Renal pelvis (tissue), 4 donors: ENCODE measurements around the gene AP2A1. TPM values are rescaled to one million over a fixed set of nuclear protein-coding genes. Genes with fewer than 3 reads are reported as not detected.
A peak's percentile ranks its signal among the peaks of the same experiment; 100 is the strongest.
"Not testable (repeated sequence)": the region's sequence is repeated elsewhere in the genome, so short reads cannot be mapped to it uniquely, and the experiment has no call there.

Source experiments
- DNase-seq: peaks from one replicate; pipeline ENCODE4 v3.0.0-alpha.2; 2013
- polyA plus RNA-seq, 3 donors: library from polyadenylated mRNA; unstranded; fragments of 120-200 nt; gene quantifications; one replicate each; pipeline ENCODE4 v1.2.1, GENCODE V29; 2013; ENCODE audit not compliant: insufficient read length in 3 of 3

AP2A1 gene
- polyA plus RNA-seq, 3 donors, result 58.7 to 71.5 (median 68.4) TPM

DNA sequence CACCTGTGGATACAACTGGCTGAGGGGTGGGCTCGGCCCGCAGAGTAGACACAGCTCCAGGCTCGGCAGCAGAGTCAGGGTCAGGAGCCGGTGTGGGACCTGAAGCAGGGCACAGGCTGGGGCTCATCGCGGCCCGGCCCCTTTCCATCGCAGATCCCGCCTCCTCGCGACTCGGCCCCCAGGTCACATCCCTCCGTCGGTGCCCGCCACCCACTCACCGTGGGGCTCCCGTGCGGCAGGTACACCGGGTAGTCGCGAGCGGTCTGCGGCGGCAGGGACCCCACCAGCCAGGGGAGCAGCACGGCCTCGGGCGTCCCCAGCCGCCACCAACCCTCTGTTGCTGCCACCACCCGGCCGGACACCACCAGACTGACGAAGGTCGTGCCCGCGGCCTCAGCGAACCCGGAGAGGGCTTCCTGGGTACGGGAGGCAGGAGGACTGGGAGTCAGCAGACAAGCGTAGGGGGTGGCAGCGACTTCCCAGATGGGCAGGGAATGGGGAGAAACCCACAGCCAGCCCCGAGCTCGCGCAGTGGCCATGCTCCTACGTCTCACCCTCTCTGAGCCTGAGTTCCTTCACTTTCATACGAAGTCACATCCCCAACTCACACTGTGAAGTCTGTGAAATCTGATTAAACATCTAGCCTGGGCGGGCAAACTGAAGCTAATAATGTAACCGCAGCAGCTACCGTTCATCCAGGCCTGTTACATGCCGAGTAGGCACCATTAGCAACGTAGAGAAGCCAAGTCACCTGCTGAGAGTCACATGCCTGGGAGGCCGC is 42.5 kb downstream of the AP2A1 start:
- no peak for DNase-seq

DNA sequence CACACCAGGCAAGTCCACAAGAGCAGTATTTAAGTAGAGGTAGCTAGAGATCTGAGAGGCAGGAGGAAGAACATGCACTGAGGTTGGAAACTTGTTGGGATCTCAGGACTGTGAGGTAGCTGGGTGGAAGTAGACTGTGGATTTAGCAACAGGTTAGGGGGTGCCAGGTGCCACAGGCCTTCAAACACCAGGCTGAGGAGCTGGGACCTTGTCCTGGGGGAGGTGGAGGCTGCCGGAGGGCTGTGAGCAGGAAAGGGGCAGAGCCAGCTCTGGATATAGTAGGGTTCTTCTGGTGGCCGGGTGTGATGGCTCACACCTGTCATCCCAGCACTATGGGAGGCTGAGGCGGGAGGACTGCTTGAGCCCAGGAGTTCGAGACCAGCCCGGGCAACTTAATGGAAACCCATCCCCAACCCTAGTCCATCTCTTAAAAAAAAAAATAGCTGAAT is 43.2 kb downstream of the AP2A1 start:
- no peak for DNase-seq

DNA sequence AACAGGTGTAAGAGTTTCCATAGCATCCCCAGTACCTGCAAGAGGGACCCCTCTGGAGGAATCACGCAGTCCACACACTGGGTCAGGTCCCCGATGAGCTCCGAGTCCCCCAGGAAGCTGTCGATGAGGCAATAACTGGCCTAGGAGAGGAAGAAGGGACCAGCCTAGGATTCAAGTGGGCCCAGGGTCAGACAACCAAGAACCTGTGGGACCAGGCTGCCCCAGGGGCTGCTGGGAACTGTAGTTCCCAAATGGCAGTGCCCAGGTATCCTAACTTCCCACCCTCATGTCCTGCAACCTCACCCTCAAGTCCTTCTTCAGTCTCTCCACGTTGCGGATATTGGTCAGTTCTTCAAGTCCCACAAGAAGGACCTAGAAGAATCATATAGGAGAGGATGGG is 44.5 kb downstream of the AP2A1 start:
- DNase-seq, result no peak

DNA sequence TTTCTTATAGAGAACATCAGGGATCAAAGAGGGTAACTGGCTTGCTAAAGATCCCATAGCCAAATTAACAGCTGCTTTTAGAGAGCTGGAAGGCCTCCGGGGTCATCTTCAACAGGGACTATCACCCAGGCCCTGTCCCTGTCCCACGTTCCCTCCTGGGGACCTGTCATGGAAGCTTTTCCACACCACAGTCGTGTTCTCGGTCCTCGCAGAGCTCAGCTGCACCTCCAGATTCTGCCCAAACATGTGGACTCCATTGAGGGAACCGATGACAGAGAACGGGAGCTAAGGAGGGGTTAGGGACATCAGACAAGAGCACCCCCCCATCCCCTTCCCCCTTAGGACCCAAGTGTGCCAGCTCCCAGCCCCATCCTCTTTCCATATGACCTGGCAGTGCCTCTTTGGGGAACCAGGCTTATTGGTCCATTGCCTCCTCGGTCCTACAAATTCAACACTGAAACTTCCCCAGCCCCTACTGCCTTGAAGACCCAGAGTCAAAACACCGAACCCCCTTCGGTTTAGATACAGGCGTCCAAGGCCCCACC is 45.7 kb downstream of the AP2A1 start:
- no peak for DNase-seq

DNA sequence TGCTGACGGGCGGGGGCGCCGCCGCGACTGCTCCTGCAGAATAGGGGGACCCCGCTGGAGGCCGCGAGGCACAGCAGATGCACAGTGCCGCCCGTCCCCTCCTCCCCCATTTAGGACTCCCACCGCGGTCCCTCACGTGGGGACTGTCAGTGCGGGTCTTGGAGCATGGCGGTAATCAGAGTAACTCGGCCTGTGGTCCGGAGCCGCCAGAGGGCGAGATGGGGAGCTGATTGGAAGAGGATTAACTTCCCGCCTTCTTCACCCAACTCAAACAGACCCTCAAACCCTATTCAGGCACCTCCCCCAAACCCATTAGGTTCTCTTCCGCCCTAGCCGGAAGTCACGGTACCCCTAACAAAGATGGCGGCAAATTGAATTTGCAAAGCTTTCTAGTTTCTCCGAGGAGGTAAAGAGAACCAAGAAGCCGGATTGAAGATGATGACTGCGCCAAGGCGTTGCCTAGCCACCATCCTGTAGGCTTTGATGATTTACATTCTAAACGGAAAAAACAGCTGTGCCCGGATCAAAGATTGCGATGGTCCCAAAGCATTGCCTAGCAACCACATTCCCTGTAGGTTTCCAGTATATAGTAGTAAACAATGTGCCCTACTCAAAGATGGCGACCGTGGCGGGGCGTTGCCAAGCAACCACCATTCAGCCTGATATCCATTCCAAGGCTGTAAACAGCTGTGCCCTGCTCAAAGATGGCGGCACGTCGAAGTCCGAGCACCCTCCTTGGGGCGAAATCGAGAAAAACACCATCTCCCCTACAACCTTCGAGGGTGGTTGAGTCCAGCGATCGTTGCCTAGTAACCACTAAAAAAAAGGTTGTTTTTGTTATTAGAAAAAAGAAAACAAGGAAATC is 46.4 kb downstream of the AP2A1 start, which contains the start of gene FUZ:
Gene FUZ (minus strand): TSS at position 296 of the 865 bp plus-strand sequence. CDS start 186 bp downstream, at position 110.
- peak; percentile 99 for DNase-seq

DNA sequence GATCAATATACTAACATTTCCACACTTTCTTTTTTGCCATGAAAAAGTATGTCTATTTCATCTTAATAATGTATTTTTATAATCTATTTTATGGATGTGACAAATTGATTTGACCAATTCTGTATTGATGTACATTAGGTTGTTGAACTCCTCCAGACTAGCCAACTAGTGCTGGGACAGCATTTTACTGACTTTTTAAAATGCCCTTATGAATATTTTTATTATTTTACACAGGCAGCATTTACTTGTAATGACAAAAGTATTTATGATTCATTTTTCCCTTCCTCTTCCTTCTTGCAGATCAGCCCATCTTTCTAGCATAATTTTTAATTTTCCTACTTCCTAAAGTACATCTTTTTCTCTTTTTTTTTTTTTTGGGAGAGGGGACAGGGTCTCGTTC is 47.2 kb downstream of the AP2A1 start:
- no peak for DNase-seq

DNA sequence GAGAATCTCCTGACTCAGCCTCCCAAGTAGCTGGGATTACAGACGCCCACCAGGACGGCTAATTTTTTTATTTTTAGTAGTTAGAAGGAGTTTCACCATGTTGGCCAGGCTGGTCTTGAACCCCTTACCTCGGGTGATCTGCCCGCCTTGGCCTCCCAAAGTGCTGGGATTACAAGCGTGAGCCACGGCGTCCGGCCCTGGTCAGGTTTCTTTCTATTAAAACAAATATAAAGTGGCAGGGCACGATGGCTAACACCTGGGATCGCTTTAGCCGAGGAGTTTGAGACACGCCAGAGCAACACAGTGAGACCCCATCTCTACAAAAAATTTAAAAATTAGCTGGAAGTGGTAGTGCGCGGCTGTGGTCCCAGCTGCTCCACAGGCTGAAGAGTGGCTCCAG is 49.8 kb downstream of the AP2A1 start:
- no peak for DNase-seq

DNA sequence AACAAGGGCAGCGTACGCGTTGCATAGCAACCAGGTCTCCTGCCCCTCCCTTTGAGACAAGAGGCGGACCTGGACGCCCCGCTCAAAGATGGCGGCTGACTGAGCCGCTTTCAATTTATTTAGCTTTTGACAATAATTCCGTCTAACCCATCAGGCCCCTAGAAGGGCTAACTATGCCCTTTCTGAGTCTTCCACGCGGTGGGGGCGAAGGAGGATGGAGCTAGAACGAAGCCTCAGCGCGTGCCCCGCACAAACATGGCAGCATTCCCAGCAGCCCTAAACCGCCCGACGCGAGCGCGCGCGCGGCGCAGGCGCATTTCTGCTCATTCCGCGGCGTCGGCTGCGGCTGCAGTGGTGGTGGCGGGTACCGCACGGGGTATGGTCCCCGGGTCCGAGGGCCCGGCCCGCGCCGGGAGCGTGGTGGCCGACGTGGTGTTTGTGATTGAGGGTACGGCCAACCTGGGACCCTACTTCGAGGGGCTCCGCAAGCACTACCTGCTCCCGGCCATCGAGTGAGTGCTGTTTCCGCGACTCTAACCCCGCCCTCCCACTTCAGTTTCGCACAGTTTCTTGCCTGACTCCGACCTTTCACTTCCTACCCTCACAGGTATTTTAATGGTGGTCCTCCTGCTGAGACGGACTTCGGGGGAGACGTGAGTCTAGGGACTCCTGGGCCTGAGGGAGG is 51.3 kb downstream of the AP2A1 start, which contains the start of gene MED25:
Gene MED25 (plus strand): TSS at position 326 of the 685 bp plus-strand sequence. CDS start 53 bp downstream, at position 379.
- peak; percentile 91 for DNase-seq

DNA sequence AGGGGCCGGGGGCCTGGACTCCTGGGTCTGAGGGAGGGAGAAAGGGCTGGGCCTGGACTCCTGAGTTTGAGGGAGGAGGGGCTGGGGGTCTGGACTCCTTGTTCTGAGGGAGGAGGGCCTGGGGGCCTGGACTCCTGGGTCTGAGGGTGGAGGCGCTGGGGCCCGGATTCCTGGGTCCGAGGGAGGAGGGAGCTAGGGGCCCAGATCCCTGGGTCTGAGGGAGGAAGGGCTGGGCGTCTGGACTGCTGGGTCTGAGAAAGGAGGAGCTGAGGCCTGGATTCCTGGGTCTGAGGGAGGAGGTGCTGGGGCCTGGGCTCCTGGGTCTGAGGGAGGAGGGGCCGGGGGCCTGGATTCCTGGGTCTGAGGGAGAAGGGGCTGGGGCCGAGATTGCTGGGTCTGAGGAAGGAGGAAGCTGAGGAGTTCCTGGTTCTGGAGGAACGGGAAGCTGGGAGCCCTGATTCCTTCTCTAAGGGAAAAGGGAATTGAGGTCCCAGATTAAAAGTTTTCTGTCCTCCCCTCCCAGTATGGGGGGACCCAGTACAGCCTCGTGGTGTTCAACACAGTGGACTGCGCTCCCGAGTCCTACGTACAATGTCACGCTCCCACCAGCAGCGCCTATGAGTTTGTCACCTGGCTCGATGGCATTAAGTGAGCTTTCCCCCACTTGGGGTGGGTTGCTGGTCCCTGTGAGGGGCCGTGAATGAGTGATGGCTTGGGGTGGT is 52.0 kb downstream of the AP2A1 start:
- DNase-seq, result peak; percentile 16

DNA sequence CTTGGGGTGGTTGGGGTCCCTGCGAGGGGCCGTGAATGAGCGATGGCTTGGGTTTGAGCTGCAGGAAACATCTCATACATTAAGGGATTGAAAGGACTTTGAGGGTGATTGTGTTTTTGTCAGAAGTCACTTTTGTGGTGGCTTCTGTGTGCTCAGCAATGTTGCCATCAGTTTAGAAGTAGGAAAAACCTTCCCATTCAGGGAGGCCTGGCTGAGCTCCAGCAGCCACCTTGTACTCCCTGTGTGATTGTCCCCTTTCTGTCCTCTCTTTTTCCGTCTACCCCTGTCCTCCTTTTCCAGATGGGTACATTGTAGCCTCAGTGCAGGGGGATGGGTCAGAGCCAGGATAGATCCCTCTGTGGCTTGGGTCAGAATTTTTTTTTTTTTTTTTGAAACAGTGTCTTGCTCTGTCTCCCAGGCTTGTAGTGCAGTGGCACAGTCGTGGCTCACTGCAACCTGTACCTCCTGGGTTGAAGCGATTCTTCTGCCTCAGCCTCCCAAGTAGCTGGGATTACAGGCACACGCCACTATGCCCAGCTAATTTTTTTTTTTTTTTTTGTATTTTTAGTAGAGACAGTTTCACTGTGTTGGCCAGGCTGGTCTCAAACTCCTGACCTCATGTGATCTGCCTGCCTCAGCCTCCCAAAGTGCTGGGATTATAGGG is 52.8 kb downstream of the AP2A1 start:
- not testable (repeated sequence) for DNase-seq

DNA sequence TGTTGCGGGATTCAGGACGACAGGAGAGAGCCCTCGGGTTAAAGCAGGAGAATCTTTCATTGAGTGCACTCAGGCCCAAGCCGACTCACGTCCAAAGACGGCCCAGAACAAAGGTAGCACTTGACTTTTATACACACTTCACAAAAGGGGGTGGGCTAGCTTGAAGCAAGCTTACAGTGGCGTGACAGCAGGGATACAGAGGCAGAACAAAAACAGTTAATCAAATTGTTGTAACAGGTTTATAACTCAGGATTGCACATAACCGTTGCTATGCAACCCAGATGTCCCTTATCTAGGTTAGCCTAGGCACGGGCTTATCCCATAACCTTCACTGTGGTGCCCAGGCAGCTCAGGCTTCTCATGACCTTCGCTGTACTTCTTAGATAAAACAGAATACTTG is 53.3 kb downstream of the AP2A1 start:
- peak; percentile 19 for DNase-seq

DNA sequence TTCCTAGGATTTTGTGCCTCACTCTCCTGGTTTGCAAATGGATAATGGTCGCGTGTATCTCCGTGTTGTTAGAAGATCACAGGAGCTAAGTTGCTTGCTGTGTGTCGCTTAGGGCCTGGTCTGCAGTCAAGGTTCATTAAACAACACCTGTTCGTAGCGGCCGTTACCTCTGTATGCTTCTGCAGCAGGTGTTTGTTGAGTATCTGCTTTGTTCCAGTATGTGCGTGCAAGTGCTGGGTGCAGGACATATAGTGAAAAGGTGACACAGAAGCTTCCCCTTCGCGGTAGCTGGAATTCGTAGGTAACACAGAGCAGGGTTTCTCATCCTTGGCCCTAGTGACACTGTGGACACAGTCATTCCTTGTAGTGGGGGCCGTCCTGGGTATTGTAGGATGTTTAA is 56.7 kb downstream of the AP2A1 start:
- DNase-seq, result no peak

DNA sequence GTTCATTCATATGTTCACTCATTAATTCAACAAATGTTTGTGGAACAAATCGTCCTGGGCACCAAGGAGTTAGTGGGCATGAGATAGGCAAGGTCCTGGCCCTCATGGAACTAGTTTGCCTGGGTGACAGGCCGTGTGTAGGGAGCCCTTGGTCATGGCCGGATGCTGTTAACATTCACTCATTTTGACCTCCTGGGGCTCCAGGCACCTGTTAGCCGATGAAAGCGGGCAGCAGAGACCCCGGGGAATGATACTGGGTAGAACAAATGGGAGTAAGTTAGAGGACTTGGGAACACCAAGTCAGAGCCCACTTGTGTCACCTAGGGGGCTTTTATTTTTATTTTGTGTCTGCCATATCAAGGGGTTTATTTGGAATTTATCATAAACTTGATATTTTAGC is 57.9 kb downstream of the AP2A1 start:
- no peak for DNase-seq

DNA sequence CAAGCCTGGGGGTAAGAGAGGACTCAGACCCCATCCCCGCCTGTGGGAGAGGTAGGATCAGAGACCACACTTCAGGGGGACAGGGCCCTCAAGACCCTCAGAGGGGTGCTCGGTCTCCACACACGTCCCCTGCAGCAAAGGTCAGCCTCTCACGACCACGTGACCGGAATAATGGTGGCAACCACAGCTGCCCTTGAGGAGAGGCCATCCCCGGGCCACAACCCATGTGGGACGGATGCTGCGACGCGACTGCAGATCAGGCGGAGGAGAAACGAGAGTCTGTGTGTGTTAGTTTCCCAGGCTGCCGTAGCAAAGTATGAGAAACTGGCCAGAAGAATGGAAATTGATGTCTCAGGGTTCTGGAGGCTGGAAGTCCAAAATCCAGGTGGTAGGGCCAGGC is 60.2 kb downstream of the AP2A1 start:
- no peak for DNase-seq

DNA sequence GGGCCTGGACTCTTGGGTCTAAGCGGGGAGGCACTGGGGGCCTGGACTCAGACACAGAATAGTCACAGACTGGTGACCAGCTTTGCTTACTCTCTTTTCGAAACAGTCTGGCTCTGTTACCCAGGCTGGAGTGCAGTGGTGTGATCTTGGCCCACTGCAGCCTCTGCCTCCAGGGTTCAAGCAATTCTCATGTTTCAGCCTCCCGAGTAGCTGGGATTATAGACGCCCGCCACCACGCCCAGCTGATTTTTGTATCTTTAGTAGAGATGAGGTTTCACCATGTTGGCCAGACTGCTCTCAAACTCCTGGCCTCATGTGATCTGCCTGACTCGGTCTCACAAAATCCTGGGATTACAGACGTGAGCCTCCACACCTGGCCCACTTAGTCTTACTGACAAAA is 62.4 kb downstream of the AP2A1 start:
- no peak for DNase-seq

DNA sequence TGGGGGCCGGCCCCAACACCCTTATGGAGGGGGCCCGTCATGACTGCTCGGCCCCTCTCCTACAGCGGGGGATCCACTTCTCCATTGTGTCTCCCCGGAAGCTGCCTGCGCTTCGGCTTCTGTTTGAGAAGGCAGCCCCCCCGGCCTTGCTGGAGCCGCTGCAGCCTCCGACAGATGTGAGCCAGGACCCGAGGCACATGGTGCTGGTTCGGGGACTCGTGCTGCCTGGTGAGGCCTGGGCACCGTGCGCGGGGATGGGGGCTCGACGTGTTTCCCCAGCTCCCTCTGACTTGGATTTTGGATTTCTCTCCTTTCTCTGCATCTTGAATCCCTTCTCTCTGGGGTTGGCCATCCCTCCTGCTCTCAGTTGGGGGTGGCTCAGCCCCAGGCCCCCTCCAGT is 62.9 kb downstream of the AP2A1 start:
- DNase-seq, result no peak

DNA sequence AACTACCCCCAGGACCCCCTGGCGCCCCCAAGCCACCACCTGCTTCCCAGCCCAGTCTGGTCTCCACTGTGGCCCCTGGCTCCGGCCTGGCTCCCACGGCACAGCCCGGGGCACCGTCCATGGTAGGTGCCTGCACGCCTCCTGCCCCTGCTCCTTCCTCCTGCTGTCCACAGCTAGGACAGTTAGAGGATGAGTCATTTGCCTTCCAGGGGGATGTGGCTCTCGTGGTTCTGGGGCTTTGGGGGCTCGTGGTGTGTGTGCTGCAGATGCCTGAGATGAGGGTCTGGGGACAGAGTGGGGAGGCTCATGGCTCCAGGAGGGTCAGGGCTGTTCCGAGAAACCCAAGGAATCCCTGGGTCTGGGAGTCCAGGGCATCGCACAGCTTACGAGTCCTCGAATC is 64.0 kb downstream of the AP2A1 start:
- DNase-seq, result no peak

DNA sequence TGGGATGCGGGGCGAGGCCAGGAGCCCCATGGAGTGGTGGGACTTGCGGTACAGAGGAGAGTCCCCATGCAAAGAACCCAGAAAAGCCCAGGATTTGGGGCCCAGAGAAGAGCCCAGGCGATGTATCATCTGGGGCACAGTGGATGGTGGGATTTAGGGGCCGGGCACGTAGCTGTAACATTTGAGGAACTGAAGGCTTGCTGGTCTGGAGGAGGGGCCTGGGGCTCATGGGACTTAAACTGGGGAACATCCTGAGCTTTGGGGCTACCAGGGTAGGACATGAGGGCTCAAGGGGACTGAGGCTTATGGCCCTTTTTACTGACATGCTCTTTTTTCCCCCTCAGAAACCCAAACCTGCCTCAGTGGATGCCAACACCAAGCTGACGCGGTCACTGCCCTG is 64.8 kb downstream of the AP2A1 start:
- no peak for DNase-seq

DNA sequence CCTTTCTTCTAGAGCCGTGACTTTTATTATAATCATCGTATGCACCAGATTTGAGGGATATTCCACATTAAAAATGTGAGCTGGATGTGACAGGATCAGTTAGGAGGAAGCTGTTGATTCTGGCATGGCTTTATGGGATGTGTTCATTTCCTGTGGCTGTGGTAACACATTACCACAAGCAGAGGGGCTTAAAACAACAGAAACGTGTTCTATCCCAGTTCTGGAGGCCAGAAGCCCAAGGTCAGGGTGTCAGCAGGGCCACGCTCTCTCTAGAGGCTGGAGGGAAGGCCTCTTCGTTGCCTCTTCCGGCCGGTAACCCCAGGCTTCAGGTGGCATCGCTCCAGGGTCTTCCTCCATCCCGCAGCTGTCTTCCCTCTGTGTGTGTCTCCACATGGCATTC is 65.8 kb downstream of the AP2A1 start:
- no peak for DNase-seq

DNA sequence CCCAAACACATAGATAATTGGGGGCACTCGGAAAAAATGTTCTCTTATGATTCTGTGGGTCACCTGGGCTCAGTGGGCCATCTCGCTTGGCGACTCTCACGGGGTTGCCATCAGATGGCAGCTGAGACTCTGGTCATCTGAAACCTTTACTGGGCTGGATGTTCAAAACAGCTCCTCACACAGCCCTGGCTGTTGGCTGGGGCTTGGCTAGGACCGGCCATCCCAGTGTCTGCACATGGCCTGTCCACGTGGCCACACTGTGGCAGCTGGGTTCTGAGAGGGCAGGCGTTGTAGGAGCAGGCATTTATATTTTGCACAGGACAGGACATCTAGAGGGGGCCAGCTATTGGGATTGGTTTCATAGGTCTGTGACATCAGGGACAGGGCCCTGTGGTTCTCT is 66.8 kb downstream of the AP2A1 start:
- no peak for DNase-seq

DNA sequence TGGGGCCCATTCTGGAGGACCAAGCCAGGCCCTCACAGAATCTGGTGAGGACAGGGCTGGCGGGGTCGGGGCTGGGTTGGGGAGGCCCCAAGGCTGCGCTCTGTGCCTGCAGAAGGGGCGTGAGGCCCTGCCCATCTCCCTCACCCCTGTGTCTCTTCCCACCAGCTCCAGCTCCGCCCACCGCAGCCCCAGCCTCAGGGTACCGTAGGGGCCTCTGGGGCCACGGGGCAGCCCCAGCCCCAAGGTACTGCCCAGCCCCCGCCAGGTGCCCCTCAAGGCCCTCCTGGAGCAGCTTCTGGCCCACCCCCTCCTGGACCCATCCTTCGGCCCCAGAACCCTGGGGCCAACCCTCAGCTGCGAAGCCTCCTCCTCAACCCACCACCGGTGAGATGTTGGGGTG is 68.8 kb downstream of the AP2A1 start:
- no peak for DNase-seq
